ENCODE data around the gene MERTK. TPM values are rescaled to one million over a fixed set of nuclear protein-coding genes. Genes with fewer than 3 reads are reported as not detected.

The MERTK gene
- total RNA-seq, 1 donor from 2014 or later: 3.3 TPM

DNA sequence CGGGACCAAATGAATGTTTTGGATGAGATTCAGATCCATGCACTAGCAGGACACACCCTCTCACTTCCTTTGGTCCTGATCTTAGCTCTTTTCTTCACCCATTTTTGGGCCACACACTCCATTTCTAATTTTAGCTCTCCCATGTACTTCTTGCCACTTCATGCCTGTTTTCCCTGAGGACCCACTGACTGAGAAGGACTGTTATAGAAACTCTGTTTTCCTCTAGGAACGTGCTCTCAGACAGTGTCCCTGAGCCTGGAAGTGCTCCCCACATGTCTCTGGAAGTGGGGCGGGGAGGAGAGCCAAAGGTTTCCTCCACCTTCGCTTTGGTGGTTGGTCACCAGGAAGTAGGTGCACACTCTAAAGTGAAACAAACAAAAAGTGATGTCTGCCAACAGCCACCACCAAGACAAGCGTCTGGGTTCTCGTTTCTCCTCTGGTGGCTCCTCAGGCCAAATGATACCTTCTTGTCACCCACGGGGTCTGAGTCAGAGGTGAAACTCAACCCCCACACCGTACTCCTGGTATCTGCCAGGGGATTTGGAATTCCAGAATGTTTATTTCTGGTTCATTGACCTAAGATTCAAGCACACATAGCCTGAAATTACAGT, 74.7 kb downstream of the MERTK start:
- Mint-ChIP-seq H3K4me1 (peaks cover 6% of the 10 kb centered on the region), H3K27me3 (ENCODE audit: low read depth) (no peaks in the 10 kb centered on the region), H3K4me3 (no peak overlapping the region), H3K36me3 (ENCODE audit: low read depth) (peaks cover 22% of the 10 kb centered on the region), H3K9me3 (peaks cover 6% of the 10 kb centered on the region), H3K27ac (ENCODE audit: unreplicated experiment) (no peak overlapping the region)
- TF ChIP-seq, protein P1, sequence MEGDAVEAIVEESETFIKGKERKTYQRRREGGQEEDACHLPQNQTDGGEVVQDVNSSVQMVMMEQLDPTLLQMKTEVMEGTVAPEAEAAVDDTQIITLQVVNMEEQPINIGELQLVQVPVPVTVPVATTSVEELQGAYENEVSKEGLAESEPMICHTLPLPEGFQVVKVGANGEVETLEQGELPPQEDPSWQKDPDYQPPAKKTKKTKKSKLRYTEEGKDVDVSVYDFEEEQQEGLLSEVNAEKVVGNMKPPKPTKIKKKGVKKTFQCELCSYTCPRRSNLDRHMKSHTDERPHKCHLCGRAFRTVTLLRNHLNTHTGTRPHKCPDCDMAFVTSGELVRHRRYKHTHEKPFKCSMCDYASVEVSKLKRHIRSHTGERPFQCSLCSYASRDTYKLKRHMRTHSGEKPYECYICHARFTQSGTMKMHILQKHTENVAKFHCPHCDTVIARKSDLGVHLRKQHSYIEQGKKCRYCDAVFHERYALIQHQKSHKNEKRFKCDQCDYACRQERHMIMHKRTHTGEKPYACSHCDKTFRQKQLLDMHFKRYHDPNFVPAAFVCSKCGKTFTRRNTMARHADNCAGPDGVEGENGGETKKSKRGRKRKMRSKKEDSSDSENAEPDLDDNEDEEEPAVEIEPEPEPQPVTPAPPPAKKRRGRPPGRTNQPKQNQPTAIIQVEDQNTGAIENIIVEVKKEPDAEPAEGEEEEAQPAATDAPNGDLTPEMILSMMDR (conservative IDR thresholded peaks at IDR 0.05): no peak
- no peak for DNase-seq (ENCODE audit: low read depth, low spot score)

DNA sequence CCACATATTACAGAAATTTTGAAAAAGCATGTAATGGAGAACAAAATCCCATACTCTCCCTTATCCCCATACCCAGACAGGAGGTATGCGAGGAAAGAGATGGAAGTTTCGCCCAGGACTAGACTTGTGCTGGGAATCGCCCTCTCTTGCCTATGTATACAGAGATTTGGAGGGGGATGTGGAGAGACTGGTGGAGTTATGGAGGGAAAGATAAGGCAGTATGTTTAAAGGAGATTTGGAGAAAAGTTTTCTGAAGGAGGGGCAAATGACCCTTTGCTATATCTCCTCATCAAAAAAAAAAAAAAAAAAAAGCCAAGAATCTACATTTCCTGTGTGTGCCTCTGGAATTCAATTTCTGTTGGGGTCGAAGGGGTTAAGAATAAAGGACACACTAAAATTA, 75.3 kb downstream of the MERTK start:
- TF ChIP-seq, protein P1 (conservative IDR thresholded peaks at IDR 0.05): no peak
- peaks cover 6% of the 10 kb centered on the region for H3K4me1 Mint-ChIP-seq
- DNase-seq (ENCODE audit: low read depth, low spot score): no peak
- no peak overlapping the region for H3K4me3 Mint-ChIP-seq
- no peaks in the 10 kb centered on the region for H3K27me3 Mint-ChIP-seq (ENCODE audit: low read depth)
- peaks cover 26% of the 10 kb centered on the region for H3K36me3 Mint-ChIP-seq (ENCODE audit: low read depth)
- H3K27ac Mint-ChIP-seq (ENCODE audit: unreplicated experiment): no peak overlapping the region
- peaks cover 9% of the 10 kb centered on the region for H3K9me3 Mint-ChIP-seq

DNA sequence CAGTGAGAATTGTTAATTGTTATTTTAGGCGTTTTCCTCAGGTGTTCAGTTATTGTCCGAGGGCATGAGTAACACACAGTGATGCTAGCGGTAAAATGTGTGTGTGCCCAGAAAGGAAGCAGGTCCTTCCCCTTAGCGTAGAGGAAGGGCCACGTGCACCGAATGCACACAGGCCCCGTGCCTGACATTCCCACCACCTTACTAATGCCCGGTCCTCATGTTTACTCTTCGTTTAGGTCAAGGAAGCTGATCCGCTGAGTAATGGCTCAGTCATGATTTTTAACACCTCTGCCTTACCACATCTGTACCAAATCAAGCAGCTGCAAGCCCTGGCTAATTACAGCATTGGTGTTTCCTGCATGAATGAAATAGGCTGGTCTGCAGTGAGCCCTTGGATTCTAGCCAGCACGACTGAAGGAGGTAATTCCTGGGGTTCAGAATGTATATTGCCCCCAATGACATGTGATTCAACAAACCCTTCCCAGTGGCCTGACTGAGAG, 76.7 kb downstream of the MERTK start:
- H3K27ac Mint-ChIP-seq (ENCODE audit: unreplicated experiment): no peak overlapping the region
- DNase-seq (ENCODE audit: low read depth, low spot score): no peak
- H3K36me3 Mint-ChIP-seq (ENCODE audit: low read depth): peaks cover 26% of the 10 kb centered on the region
- TF ChIP-seq, protein P1 (conservative IDR thresholded peaks at IDR 0.05): no peak
- peaks cover 9% of the 10 kb centered on the region for H3K9me3 Mint-ChIP-seq
- no peak overlapping the region for H3K4me3 Mint-ChIP-seq
- no peaks in the 10 kb centered on the region for H3K27me3 Mint-ChIP-seq (ENCODE audit: low read depth)
- H3K4me1 Mint-ChIP-seq: peaks cover 11% of the 10 kb centered on the region

DNA sequence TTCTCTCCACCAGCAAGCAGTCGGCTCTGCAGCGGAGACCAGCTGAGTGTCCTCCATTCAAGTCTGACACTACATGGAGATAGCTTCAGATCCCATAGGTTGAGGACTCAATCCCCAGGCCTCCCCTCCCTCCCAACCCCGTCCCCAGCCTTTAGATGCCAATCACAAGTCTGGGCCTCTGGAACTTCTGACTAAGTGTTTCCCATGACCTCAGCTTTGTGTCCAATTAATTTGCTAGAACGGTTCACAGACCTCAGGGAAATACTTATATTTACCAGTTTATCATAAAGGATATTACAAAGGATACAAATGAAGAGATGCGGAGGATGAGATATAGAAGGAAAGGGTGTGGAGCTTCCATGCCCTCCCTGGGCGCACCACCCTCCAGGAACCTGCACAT, 77.4 kb downstream of the MERTK start:
- no peak overlapping the region for H3K4me3 Mint-ChIP-seq
- H3K9me3 Mint-ChIP-seq: peaks cover 9% of the 10 kb centered on the region
- H3K4me1 Mint-ChIP-seq: peaks cover 11% of the 10 kb centered on the region
- no peak for DNase-seq (ENCODE audit: low read depth, low spot score)
- no peaks in the 10 kb centered on the region for H3K27me3 Mint-ChIP-seq (ENCODE audit: low read depth)
- peaks cover 26% of the 10 kb centered on the region for H3K36me3 Mint-ChIP-seq (ENCODE audit: low read depth)
- H3K27ac Mint-ChIP-seq (ENCODE audit: unreplicated experiment): no peak overlapping the region
- TF ChIP-seq, protein P1 (conservative IDR thresholded peaks at IDR 0.05): no peak

DNA sequence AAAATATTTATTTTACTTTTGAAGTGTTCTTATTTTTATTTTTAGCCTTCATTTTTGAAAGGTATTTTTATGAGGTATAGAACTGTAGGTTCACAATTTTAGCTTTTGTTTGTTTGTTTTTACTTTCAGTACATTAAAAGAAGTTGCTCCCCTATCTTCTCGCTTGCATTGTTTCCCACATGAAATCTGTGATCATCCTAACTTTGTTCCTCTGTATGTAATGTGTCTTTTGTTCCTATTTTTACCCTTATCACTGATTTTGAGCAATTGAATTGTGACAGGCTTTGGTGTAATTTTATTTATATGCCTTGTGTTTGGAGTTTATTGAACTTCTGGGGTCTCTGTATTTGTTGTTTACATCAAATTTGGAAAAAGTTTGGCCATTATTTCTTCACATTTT, 78.8 kb downstream of the MERTK start:
- Mint-ChIP-seq H3K4me1 (peaks cover 11% of the 10 kb centered on the region), H3K27ac (ENCODE audit: unreplicated experiment) (no peak overlapping the region), H3K4me3 (no peak overlapping the region), H3K9me3 (peaks cover 9% of the 10 kb centered on the region), H3K36me3 (ENCODE audit: low read depth) (peaks cover 26% of the 10 kb centered on the region), H3K27me3 (ENCODE audit: low read depth) (no peaks in the 10 kb centered on the region)
- no peak for DNase-seq (ENCODE audit: low read depth, low spot score)
- TF ChIP-seq, protein P1 (conservative IDR thresholded peaks at IDR 0.05): no peak

All from neural crest cell (in vitro differentiated cells).